GM21576 (cell line): ENCODE data around the gene PRMT1.
A peak's percentile ranks its signal among the peaks of the same experiment; 100 is the strongest.

Experiments
- ATAC-seq: cut with Tn5 transposase; IDR thresholded peaks from one replicate; pipeline ENCODE4 v1.9.1; 2021; ENCODE audit warnings: mild to moderate bottlenecking, moderate library complexity; ENCODE audit not compliant: unreplicated experiment

PRMT1 gene

DNA sequence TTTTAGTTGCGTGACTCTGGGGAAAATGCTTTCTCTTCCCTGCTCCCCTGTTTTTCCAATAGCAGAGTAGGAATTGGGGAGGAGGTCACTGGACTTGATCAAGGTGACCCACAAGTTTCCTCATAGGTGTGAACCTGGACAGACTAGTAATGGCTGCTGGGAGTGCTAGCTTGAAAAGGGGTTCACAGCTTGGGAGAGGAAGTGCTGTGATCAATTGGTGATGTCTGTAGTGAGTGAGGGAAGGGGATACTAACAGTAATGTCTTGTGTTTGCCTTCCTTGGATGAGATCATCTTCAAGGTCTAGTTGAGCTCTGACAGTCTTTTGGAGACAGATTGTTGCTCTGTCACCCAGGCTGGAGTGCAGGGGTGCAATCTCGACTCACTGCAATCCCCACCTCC, 9.6 kb upstream of the PRMT1 start:
- ATAC-seq, result no peak

DNA sequence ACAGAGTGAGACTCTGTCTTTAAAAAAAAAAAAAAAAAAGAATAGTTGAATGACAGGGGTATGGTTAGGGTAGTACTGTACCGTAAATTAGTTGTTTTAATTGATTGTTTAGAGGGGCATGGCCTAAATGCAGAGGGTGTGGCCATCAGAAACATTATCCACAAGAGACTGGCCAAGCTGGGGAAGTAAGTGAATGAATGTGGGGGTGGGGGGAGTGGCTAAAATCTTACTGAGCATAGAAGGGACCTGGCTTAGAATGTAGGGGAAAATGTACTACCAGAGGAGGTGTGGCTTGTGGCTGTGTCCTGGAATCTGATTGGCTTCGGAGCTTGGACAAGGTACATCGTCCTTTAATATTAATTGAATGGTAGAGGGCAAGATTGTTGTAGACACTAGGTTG, 7.6 kb upstream of the PRMT1 start:
- no peak for ATAC-seq

DNA sequence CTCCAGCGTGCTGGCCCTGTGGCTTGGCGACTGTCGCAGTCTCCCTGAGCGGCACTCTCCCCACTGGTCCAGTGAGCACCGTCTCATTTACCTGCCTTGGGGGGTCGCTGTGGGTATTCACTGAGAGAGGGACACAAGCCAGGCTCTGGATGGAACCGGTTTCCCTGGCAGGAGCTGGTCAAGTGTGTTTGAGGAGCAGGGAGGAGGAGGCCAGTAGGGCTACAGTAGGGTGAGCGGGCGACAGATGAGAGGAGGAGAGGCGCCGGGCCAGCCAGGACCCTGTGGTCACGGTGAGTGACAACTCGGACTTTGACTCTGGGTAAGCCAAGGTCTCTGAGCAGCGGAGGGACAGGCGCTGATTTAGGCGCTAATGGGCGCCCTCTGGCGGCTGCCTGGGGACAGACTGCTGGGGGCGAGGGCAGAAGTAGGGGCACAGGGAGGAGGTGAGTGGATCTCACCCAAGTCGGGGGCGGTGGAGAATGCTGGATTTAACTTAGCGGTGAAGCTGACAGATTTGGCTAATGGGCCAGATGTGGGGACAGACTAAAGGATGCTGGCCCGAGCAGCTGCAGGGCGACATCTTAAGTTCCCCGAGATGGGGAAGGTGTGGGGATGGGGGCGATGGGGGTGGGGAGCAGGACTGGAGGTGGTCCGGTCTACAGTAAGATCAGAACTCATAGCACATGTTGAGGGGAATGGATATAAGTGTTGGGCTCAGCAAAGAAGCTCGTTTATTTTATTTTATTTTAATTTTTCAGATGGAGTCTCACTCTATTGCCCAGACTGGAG, 4.7 kb upstream of the PRMT1 start:
- ATAC-seq, result no peak

DNA sequence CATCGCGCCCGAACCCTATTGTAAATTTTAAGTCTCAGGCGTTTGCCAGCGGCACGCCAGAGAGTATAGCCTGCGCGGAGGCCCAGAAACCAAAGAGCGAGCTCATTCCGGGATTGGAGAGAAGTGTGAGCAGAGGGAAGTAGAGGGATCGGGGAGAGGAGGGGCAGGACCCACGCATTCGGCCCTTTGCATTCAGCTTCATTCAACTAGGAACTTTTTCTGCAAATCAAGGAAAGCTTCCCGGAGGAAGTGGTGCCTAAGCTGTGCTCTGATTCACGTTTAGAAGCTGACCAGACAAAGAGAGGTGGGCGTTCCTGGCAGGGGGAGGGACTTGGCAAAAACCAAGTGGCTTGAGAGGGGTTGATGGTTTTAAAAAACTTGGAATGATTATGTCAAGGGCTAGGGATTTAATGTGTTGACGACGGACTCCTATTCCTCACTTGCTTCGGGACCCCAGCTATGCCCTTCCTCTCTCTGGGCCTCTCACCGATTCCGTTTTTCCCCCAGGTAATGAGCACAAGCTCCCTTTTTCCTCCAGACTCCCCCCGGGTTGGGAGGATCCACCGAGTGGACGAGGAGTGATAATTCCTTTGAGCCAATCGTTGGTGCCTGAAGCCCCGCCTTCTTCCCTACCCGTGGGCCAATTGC, 811 bp upstream of the PRMT1 start:
- ATAC-seq, result no peak

DNA sequence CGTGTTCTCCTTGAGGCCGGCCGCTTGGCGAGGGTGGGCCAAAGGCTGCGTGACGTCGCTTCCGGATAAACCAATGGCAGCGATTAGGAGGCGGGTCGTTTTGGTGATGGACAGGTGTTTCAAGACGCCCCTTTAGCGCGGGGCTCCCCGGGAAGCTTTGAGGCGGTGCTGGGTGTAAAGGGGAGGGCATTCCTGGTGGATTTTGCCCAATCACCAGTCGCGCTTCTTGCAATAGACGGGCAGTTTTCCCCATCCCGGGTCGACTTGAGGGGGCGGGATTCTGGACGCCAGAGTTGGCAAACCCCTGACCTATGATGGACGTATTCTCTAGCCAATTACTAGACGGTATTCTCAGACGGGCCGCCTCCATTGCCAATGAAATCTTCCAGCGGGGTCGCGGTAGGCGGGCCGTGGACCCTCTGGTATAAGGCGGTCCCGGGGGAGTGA, 264 bp upstream of the PRMT1 start:
- peak; percentile 68 for ATAC-seq

DNA sequence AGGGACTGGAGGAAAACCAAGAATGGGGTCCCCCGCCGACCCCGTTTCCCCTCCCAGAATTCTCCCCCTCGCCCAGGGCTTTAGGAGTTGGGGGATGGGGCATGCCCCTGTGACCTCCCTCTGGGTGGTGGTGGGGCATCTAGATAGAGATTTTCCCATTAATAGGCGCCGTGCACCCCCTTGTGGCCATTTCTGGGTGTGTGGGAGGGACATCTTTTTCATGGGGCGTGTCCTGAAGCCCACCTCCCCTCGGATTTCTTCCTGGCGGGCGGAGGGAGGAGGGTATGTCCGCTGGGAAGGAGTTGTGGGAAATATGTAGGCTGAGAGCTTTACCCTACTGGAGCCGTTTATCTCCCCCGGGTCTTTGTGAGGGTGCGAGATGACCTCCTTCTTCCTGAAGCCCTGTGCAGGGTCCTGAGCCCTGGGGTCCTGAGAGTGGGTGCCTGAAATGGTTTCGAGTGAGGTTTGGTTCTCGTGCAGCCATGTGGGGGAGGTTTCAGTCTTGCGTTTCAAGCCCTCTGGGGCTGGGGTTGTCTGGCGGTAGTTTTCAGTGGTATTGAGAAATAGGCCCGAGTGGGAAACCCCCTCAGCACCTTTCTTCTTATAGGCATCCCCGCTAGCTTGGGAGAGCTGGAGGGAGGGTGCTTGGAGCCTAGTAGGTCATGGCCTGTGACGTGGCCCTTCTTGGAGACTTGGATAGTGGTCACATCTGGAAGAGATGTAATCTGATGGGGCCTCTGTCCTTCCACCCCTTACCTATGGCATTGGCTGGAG, 1.0 kb downstream of the PRMT1 start:
- no peak for ATAC-seq

DNA sequence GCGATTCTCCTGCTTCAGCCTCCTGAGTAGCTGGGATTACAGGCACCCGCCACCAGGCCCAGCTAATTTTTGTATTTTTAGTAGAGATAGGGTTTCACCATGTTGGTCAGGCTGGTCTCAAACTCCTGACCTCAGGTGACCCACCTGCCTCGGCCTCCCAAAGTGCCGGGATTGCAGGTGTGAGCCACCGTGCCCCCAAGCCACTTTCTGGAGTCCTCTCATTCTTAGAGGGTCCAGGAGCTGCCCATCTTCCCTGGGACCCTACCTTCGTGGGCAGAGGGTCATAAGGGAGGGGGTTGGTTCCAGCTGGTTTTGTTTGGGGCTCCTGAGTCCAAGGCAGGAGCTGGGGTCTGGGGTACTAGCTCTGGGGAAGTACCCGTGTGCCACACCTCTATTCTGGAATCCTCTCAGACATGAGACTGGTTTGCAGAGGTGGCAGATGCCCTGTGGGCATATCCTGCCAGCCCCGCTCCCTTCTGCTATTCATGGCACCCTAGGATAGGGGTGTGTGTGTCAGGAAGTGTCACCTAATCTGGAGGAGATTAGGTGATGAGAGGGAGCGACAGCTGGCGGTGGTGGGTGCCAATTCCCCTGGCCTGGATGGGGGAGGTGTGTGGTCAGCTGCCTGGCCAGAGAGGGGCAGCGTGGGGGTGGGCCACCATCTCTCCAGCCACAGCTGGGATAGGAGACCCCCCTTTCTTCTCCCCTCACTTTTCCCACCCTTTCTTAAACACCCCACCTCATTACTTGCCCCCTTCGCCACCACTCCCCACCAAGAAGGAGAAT, 2.1 kb downstream of the PRMT1 start:
- ATAC-seq, result no peak

DNA sequence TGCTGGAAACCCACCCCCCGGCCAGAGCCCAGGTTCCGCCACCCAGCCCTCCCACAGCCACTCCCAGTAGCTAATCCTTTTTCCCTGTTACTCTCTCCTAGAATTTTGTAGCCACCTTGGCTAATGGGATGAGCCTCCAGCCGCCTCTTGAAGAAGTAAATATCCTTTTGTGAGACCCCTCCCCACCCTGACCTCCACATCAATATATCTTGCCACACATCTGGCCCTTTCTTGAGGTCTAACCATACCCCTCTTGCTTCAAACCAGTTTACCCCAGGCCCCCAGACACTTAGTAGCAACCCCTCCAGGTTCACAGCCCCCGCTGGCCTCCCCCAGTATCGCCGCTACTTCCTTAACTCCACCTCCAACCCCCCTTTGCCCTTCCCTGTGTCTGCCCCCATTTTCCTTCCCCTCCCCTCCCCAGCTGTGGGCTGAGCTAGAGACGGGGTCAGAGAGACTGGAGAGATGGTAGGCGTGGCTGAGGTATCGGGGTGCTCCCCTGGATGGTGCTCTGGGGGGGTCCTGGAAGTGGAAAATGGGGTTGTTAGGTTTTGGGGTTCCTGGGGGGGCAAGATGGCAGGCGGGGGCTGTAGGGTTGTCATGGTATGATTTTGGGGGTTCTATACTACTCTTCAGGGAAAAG, 2.8 kb downstream of the PRMT1 start:
- no peak for ATAC-seq

DNA sequence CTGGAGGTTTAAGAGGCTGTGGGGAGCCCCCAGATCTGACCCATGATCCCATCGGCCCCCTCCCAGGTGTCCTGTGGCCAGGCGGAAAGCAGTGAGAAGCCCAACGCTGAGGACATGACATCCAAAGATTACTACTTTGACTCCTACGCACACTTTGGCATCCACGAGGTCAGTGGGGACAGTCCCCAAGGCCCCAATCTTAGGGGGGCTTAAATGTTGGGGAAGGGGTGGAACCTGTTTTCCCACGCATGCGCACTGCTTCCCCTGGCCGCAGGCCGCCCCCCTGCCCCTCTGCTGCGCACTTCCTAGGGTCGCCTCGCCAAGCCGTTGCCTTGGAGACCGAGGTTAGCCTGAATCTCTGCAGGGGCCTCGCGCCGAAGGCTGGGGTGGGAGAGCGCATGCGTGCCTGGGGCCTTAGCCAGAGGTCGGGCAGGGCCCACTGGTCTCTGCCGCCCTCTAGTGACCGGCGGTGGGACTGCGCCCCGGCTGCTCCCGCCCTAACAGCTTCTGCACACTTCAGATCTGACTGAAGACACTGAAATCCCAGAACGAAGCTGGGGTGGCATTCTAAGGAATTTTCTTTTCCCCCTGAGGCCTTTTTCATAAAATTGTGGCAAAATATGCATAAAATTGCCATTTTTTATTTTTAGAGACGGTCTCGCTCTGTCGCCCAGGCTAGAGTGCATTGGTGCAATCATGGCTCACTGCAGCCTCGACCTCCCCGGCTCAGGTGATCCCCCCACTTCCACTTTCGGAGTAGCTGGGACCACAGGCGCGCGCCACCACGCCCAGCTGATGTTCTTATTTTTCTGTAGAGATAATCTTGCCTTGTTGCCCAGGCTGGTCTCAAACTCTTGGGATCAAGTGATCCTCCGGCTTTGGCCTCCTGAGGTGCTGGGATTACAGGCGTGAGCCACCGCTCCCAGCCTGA, 3.6 kb downstream of the PRMT1 start:
- ATAC-seq, result no peak

DNA sequence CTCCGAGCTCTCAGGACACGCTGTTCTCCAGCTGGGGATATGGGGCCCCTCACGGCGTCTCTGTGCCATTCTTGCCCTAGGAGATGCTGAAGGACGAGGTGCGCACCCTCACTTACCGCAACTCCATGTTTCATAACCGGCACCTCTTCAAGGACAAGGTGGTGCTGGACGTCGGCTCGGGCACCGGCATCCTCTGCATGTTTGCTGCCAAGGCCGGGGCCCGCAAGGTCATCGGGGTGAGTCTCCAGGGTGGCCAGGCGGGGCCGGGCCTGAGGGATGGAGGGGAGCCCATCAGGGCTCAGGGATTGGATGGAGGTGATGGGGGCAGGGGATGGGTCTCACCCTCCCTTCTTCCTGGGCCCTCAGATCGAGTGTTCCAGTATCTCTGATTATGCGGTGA, 4.8 kb downstream of the PRMT1 start:
- no peak for ATAC-seq

DNA sequence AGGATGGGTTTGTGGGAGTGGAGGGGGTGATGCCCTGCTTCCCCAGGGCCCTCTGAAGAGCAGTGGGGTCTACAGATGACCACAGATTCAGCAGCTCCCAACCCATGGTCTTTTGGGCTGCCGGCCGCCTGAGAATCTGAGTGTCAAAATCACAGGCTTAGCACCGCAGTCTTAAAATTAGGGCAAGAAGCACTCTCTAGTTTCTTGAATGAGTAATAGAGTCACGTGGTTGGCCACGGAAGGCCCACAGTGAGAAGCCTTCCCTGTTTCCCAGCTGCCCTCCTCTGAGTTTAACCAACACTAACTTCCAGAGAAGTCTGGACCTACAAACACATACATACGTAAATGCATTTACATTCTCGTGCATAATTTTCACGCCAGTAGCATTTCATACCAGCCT, 5.2 kb downstream of the PRMT1 start:
- ATAC-seq, result no peak

DNA sequence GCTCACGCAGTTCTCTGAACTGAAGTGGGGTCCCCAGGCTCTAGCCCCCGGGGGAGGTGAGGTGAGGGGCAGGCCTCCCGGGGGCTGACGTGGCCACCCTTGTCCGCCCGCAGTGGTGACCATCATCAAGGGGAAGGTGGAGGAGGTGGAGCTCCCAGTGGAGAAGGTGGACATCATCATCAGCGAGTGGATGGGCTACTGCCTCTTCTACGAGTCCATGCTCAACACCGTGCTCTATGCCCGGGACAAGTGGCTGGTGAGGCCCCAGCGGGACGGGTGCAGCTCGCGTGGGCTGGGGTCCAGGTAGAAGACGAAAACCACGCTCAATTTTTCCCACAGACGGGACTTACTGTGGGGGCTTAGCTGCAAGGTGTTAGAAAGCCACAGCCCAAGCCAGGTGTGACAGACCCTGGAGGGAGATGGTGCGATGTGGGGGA, 6.8 kb downstream of the PRMT1 start:
- no peak for ATAC-seq

DNA sequence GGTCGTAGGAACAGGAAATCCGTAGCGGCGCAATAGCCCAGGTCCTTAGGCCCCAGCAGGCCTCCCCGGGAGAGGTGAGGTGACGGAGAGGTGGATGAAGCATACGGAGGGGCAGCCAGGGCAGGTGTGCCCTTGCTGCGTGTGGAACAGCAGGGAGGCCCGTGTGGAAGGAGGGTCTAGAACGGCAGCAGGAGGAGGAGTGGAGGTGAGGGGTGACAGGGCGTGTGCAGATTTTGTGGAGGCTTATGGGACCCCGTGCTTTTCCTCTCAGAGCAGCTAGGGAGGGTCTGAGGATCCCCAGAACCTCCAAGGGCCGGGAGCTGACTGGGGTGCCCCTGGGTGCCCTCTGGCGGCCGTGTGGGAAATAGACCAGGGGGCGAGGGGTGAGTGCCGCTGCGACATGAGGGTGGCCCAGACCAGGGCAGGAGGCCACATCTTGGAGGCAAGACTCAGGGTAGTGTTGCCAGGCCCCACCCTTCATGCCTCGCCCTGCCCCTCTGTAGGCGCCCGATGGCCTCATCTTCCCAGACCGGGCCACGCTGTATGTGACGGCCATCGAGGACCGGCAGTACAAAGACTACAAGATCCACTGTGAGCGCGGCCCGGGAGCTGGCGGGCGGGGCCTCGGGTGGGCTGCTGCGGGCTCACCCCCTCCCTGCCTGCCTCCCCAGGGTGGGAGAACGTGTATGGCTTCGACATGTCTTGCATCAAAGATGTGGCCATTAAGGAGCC, 7.3 kb downstream of the PRMT1 start:
- ATAC-seq, result no peak

DNA sequence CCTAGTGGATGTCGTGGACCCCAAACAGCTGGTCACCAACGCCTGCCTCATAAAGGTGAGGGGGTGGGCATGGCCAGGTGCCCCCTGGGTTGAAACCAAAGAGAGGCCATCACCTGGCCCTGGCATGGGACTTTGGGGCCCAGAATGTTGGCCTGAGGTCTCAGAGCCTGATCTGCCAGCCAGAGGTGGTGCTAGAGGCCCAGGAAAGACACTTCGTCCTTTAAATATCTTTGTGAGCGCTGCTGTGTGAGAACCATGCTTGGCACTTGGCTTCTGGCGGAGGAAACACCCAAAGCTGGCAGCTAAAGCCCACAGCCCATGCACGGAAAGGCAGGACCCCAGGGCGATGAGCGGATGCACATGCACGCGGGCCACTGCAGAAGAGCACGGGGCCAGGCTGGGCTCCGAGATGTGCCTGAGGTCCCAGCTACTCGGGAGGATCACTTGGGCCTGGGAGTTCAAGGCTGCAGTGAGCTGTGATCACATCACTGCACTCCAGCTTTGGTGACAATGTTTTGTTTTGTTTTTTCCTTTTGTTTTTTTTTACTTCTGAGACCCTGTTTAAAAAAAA, 8.0 kb downstream of the PRMT1 start:
- no peak for ATAC-seq

DNA sequence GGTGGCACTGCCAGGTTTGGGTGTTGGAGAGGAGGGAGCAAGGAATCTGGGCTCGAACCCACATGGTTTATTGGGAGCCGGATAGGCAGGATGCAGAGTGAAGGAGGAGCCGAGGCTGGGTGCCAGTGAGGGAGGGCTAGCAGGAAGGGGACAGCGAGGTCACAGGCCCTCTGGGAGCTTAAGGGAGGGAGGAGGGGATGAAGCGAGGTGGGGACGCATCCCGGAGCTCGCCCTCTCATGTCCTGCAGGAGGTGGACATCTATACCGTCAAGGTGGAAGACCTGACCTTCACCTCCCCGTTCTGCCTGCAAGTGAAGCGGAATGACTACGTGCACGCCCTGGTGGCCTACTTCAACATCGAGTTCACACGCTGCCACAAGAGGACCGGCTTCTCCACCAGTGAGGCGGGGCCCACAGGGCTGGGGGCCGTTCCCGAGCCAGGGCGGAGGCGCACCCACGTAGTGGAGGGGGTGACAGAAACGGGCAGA, 8.8 kb downstream of the PRMT1 start:
- ATAC-seq, result no peak

DNA sequence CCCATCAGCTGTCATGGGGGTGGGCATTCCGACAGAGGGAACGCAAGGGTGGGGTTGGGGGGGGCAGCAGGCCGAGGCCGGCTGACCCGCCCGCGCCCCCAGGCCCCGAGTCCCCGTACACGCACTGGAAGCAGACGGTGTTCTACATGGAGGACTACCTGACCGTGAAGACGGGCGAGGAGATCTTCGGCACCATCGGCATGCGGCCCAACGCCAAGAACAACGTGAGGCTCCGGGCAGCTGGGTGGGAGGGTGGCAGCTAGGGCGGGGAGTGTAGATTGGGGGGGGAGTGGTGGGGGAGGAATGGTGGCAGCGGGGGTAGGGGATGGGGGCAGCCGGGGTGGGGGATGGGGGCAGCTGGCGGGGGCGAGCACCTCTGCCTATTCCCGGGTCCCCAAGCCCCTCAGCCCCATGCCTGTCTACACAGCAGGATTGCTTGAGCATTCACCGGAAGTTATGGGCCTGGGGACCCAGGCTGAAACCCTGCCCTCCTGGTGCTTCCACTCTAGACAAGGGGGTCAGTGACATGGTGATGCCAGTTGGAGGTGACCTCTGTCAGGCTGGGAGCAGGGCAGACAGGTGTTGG, 9.5 kb downstream of the PRMT1 start:
- ATAC-seq, result no peak

DNA sequence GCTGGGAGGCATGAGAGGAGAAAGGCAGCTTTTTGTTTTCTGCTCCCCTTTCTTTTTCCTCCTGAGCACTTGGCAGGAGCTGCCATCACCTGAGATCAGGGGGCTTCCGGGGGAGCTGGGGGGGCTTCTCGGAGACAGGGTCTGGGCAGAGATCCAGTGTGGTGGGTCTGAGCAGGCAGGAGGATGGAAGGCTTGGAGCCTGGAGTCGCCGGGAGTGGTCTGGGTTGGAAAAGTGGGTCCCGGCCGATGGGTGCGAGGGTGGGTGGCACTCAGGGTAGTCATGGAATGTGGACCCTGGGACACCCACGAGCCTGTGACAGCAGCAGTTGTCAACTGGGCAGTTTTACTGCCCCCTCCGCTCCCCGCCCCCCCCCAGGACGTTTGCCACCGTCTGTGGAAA, 10.1 kb downstream of the PRMT1 start:
- no peak for ATAC-seq
